Measurements from ENCODE around the gene ASCL3.

- TF ChIP-seq ZNF462 (CRISPR knock-in tag; IDR thresholded peaks at IDR 0.05) (no peak), EZH2 (IDR thresholded peaks at IDR 0.05; ENCODE audit: low read depth, unreplicated experiment) (no peak), POLR2AphosphoS5 (IDR thresholded peaks at IDR 0.05; ENCODE audit: low read depth) (no peak), STAT1 (IDR thresholded peaks at IDR 0.05; ENCODE audit: unreplicated experiment) (no peak), EZH2phosphoT487 (IDR thresholded peaks at IDR 0.05; ENCODE audit: unreplicated experiment) (no peak), ZNF331 (CRISPR knock-in tag; IDR thresholded peaks at IDR 0.05; ENCODE audit: low read depth) (no peak), CREB1 (CRISPR knock-in tag; IDR thresholded peaks at IDR 0.05; ENCODE audit: low read depth) (no peak), NANOG (IDR thresholded peaks at IDR 0.05; ENCODE audit: borderline replicate concordance) (no peak), ZNF114 (CRISPR knock-in tag; IDR thresholded peaks at IDR 0.05) (no peak), JUNB (IDR thresholded peaks at IDR 0.05; ENCODE audit: unreplicated experiment) (no peak)
- TF ChIP-seq, protein P1, sequence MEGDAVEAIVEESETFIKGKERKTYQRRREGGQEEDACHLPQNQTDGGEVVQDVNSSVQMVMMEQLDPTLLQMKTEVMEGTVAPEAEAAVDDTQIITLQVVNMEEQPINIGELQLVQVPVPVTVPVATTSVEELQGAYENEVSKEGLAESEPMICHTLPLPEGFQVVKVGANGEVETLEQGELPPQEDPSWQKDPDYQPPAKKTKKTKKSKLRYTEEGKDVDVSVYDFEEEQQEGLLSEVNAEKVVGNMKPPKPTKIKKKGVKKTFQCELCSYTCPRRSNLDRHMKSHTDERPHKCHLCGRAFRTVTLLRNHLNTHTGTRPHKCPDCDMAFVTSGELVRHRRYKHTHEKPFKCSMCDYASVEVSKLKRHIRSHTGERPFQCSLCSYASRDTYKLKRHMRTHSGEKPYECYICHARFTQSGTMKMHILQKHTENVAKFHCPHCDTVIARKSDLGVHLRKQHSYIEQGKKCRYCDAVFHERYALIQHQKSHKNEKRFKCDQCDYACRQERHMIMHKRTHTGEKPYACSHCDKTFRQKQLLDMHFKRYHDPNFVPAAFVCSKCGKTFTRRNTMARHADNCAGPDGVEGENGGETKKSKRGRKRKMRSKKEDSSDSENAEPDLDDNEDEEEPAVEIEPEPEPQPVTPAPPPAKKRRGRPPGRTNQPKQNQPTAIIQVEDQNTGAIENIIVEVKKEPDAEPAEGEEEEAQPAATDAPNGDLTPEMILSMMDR (conservative IDR thresholded peaks at IDR 0.05; ENCODE audit: low read depth in 2 of 2), result no peak
- TF ChIP-seq, protein P2, sequence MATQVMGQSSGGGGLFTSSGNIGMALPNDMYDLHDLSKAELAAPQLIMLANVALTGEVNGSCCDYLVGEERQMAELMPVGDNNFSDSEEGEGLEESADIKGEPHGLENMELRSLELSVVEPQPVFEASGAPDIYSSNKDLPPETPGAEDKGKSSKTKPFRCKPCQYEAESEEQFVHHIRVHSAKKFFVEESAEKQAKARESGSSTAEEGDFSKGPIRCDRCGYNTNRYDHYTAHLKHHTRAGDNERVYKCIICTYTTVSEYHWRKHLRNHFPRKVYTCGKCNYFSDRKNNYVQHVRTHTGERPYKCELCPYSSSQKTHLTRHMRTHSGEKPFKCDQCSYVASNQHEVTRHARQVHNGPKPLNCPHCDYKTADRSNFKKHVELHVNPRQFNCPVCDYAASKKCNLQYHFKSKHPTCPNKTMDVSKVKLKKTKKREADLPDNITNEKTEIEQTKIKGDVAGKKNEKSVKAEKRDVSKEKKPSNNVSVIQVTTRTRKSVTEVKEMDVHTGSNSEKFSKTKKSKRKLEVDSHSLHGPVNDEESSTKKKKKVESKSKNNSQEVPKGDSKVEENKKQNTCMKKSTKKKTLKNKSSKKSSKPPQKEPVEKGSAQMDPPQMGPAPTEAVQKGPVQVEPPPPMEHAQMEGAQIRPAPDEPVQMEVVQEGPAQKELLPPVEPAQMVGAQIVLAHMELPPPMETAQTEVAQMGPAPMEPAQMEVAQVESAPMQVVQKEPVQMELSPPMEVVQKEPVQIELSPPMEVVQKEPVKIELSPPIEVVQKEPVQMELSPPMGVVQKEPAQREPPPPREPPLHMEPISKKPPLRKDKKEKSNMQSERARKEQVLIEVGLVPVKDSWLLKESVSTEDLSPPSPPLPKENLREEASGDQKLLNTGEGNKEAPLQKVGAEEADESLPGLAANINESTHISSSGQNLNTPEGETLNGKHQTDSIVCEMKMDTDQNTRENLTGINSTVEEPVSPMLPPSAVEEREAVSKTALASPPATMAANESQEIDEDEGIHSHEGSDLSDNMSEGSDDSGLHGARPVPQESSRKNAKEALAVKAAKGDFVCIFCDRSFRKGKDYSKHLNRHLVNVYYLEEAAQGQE (IDR thresholded peaks at IDR 0.05; ENCODE audit: unreplicated experiment), result no peak
- TF ChIP-seq, protein P3, sequence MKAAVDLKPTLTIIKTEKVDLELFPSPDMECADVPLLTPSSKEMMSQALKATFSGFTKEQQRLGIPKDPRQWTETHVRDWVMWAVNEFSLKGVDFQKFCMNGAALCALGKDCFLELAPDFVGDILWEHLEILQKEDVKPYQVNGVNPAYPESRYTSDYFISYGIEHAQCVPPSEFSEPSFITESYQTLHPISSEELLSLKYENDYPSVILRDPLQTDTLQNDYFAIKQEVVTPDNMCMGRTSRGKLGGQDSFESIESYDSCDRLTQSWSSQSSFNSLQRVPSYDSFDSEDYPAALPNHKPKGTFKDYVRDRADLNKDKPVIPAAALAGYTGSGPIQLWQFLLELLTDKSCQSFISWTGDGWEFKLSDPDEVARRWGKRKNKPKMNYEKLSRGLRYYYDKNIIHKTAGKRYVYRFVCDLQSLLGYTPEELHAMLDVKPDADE (IDR thresholded peaks at IDR 0.05), result no peak
These were observed 45.8 kb upstream of the ASCL3 start for GRCh38 chr11:8988329-8989234.
